WTC11 (cell line): ENCODE measurements around the gene OLFM1. TPM values are rescaled to one million over a fixed set of nuclear protein-coding genes. Genes with fewer than 3 reads are reported as not detected.

Experiments used
- ATAC-seq: fragments of 200-7000 bp; cut with Tn5 transposase; 2 replicates; pipeline ENCODE4 v1.10.0; 2021; ENCODE audit warnings: mild to moderate bottlenecking, moderate library complexity
- CTCF ChIA-PET: fragments of 300-600 bp; sonication (Branson Sonifier 250); formaldehyde crosslinking; loops from one replicate; lab custom pipeline; 2021; ENCODE audit warnings: antibody characterized with exemption; lab: Charles Lee
- POLR2A ChIA-PET: fragments of 350-600 bp; sonication (Branson Sonifier 250); formaldehyde crosslinking; loops from one replicate; lab custom pipeline; 2021; ENCODE audit warnings: antibody characterized with exemption; lab: Charles Lee
- DNase-seq: peaks from one replicate; pipeline ENCODE4 v3.0.0; 2021; ENCODE audit warnings: low spot score
- H3K27ac Mint-ChIP-seq: 2 replicates; pipeline ENCODE4 v1.8.0; 2021; ENCODE audit warnings: mixed read lengths
- H3K27me3 Mint-ChIP-seq: 2 replicates; pipeline ENCODE4 v1.8.0; 2021; ENCODE audit warnings: low read depth, mild to moderate bottlenecking, moderate library complexity, mixed read lengths
- H3K36me3 Mint-ChIP-seq: 2 replicates; pipeline ENCODE4 v1.8.0; 2021; ENCODE audit warnings: mixed read lengths
- H3K4me1 Mint-ChIP-seq: 2 replicates; pipeline ENCODE4 v1.8.0; 2022; ENCODE audit warnings: mixed read lengths
- H3K4me3 Mint-ChIP-seq: 2 replicates; pipeline ENCODE4 v1.8.0; 2021; ENCODE audit warnings: mild to moderate bottlenecking, moderate library complexity, mixed read lengths
- H3K9me3 Mint-ChIP-seq: 2 replicates; pipeline ENCODE4 v1.8.0; 2021; ENCODE audit warnings: mixed read lengths
- EMX1 ChIP-seq: fragments of 250-450 bp; sonication (Bioruptor Pico); IDR thresholded peaks from 2 replicates; pipeline ENCODE4 v1.8.0; 2021; ENCODE audit warnings: mild to moderate bottlenecking
- ETV6 ChIP-seq: sonication (generic); formaldehyde crosslinking; IDR thresholded peaks from 2 replicates; pipeline ENCODE4 v1.8.1; 2022; ENCODE audit warnings: mild to moderate bottlenecking, missing genetic modification reagents
- JAZF1 ChIP-seq: fragments of 250-450 bp; sonication (Bioruptor Pico); IDR thresholded peaks from 2 replicates; pipeline ENCODE4 v1.9.0; 2021; ENCODE audit warnings: moderate library complexity, mild to moderate bottlenecking, inconsistent platforms
- SMAD4 ChIP-seq: sonication (generic); formaldehyde crosslinking; IDR thresholded peaks from 2 replicates; pipeline ENCODE4 v1.8.0; 2022; ENCODE audit warnings: mild to moderate bottlenecking, missing genetic modification reagents
- SP1 ChIP-seq: sonication (generic); formaldehyde crosslinking; conservative IDR thresholded peaks from 2 replicates; pipeline ENCODE4 v1.8.1; 2022; ENCODE audit warnings: missing genetic modification reagents
- ZBTB21 ChIP-seq: sonication (generic); formaldehyde crosslinking; IDR thresholded peaks from 2 replicates; pipeline ENCODE4 v1.8.1; 2023; ENCODE audit warnings: mild to moderate bottlenecking, missing genetic modification reagents, borderline replicate concordance
- total RNA-seq: library from RNA; stranded (reverse); gene quantifications from 3 replicates; pipeline ENCODE4 v1.2.3, GENCODE V29; 2021
- TF ChIP-seq, protein P1 (sequence below): sonication (generic); formaldehyde crosslinking; IDR thresholded peaks from 2 replicates; pipeline ENCODE4 v1.8.1; 2022; ENCODE audit warnings: low read depth, missing genetic modification reagents, borderline replicate concordance
- TF ChIP-seq, protein P2 (sequence below): sonication (generic); formaldehyde crosslinking; IDR thresholded peaks from 2 replicates; pipeline ENCODE4 v1.8.1; 2022; ENCODE audit warnings: missing genetic modification reagents, borderline replicate concordance
- TF ChIP-seq, protein P3 (sequence below): sonication (generic); formaldehyde crosslinking; IDR thresholded peaks from 2 replicates; pipeline ENCODE4 v1.8.1; 2022; ENCODE audit warnings: mild to moderate bottlenecking, missing genetic modification reagents, moderate library complexity, borderline replicate concordance
- TF ChIP-seq, protein P4 (sequence below): fragments of 250-450 bp; sonication (Bioruptor Pico); IDR thresholded peaks from 2 replicates; pipeline ENCODE4 v1.9.0; 2021; ENCODE audit warnings: mild to moderate bottlenecking, borderline replicate concordance
- TF ChIP-seq, protein P5 (sequence below): sonication (generic); formaldehyde crosslinking; IDR thresholded peaks from 2 replicates; pipeline ENCODE4 v1.8.1; 2023; ENCODE audit warnings: mild to moderate bottlenecking, moderate library complexity, missing genetic modification reagents
- TF ChIP-seq, protein P6 (sequence below): sonication (generic); formaldehyde crosslinking; IDR thresholded peaks from 2 replicates; pipeline ENCODE4 v1.8.0; 2022; ENCODE audit warnings: mild to moderate bottlenecking, missing genetic modification reagents
- TF ChIP-seq, protein P7 (sequence below): fragments of 250-450 bp; sonication (Bioruptor Pico); IDR thresholded peaks from 2 replicates; pipeline ENCODE4 v1.9.0; 2021; ENCODE audit warnings: mild to moderate bottlenecking

Gene OLFM1
- total RNA-seq, 1 experiment from 2014 or later: 37.6 TPM

DNA sequence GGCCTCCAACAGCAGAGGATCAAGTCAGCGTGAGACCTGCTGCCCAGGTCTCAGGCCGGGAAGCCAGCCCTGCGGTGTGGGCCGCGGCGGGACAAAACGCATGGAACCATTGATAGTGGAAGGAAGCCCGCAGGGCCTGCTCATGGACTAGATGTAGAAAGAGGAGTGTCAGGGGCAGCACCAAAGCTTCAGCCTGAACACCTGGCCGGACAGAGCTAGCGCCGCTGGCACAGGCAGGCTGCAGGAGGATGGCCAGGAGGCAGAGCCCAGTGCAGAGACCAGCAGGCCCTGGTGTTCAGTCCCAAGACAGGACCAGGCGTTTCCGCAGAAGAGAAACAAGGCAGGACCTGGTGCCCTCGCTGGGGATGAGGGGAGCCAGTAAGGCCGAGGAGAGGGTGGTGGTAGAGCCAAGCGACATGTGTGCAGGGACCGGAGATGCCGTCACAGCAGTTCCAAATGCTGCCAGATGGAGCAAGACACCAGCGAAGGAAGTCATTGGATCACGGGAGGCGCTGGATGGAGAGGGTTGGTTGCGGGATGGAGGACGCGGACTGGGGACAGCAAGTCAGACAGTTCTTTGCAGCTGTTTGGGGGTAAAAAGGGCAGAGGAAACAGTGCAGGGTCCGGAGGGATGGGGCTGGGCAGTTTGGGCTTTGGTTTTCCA, 42.1 kb upstream of the OLFM1 start:
- H3K27ac Mint-ChIP-seq: peak overlapping the region; percentile 7; the same call in 1 of the 2 replicates
- POLR2A ChIA-PET: no interaction called here
- no peaks in the 10 kb centered on the region for H3K27me3 Mint-ChIP-seq
- ATAC-seq: no peak
- TF ChIP-seq, protein P1, sequence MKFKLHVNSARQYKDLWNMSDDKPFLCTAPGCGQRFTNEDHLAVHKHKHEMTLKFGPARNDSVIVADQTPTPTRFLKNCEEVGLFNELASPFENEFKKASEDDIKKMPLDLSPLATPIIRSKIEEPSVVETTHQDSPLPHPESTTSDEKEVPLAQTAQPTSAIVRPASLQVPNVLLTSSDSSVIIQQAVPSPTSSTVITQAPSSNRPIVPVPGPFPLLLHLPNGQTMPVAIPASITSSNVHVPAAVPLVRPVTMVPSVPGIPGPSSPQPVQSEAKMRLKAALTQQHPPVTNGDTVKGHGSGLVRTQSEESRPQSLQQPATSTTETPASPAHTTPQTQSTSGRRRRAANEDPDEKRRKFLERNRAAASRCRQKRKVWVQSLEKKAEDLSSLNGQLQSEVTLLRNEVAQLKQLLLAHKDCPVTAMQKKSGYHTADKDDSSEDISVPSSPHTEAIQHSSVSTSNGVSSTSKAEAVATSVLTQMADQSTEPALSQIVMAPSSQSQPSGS (CRISPR knock-in tag): no peak
- TF ChIP-seq SP1 (CRISPR knock-in tag) (no peak), ZBTB21 (CRISPR knock-in tag) (no peak), ETV6 (no peak), EMX1 (no peak), JAZF1 (no peak), SMAD4 (CRISPR knock-in tag) (no peak)
- TF ChIP-seq, protein P2, sequence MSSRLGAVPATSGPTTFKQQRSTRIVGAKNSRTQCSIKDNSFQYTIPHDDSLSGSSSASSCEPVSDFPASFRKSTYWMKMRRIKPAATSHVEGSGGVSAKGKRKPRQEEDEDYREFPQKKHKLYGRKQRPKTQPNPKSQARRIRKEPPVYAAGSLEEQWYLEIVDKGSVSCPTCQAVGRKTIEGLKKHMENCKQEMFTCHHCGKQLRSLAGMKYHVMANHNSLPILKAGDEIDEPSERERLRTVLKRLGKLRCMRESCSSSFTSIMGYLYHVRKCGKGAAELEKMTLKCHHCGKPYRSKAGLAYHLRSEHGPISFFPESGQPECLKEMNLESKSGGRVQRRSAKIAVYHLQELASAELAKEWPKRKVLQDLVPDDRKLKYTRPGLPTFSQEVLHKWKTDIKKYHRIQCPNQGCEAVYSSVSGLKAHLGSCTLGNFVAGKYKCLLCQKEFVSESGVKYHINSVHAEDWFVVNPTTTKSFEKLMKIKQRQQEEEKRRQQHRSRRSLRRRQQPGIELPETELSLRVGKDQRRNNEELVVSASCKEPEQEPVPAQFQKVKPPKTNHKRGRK: no peak
- TF ChIP-seq, protein P3, sequence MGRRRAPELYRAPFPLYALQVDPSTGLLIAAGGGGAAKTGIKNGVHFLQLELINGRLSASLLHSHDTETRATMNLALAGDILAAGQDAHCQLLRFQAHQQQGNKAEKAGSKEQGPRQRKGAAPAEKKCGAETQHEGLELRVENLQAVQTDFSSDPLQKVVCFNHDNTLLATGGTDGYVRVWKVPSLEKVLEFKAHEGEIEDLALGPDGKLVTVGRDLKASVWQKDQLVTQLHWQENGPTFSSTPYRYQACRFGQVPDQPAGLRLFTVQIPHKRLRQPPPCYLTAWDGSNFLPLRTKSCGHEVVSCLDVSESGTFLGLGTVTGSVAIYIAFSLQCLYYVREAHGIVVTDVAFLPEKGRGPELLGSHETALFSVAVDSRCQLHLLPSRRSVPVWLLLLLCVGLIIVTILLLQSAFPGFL (CRISPR knock-in tag): no peak
- TF ChIP-seq, protein P4, sequence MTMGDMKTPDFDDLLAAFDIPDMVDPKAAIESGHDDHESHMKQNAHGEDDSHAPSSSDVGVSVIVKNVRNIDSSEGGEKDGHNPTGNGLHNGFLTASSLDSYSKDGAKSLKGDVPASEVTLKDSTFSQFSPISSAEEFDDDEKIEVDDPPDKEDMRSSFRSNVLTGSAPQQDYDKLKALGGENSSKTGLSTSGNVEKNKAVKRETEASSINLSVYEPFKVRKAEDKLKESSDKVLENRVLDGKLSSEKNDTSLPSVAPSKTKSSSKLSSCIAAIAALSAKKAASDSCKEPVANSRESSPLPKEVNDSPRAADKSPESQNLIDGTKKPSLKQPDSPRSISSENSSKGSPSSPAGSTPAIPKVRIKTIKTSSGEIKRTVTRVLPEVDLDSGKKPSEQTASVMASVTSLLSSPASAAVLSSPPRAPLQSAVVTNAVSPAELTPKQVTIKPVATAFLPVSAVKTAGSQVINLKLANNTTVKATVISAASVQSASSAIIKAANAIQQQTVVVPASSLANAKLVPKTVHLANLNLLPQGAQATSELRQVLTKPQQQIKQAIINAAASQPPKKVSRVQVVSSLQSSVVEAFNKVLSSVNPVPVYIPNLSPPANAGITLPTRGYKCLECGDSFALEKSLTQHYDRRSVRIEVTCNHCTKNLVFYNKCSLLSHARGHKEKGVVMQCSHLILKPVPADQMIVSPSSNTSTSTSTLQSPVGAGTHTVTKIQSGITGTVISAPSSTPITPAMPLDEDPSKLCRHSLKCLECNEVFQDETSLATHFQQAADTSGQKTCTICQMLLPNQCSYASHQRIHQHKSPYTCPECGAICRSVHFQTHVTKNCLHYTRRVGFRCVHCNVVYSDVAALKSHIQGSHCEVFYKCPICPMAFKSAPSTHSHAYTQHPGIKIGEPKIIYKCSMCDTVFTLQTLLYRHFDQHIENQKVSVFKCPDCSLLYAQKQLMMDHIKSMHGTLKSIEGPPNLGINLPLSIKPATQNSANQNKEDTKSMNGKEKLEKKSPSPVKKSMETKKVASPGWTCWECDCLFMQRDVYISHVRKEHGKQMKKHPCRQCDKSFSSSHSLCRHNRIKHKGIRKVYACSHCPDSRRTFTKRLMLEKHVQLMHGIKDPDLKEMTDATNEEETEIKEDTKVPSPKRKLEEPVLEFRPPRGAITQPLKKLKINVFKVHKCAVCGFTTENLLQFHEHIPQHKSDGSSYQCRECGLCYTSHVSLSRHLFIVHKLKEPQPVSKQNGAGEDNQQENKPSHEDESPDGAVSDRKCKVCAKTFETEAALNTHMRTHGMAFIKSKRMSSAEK: no peak
- TF ChIP-seq, protein P5, sequence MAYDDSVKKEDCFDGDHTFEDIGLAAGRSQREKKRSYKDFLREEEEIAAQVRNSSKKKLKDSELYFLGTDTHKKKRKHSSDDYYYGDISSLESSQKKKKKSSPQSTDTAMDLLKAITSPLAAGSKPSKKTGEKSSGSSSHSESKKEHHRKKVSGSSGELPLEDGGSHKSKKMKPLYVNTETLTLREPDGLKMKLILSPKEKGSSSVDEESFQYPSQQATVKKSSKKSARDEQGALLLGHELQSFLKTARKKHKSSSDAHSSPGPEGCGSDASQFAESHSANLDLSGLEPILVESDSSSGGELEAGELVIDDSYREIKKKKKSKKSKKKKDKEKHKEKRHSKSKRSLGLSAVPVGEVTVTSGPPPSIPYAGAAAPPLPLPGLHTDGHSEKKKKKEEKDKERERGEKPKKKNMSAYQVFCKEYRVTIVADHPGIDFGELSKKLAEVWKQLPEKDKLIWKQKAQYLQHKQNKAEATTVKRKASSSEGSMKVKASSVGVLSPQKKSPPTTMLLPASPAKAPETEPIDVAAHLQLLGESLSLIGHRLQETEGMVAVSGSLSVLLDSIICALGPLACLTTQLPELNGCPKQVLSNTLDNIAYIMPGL (CRISPR knock-in tag): no peak
- TF ChIP-seq, protein P6, sequence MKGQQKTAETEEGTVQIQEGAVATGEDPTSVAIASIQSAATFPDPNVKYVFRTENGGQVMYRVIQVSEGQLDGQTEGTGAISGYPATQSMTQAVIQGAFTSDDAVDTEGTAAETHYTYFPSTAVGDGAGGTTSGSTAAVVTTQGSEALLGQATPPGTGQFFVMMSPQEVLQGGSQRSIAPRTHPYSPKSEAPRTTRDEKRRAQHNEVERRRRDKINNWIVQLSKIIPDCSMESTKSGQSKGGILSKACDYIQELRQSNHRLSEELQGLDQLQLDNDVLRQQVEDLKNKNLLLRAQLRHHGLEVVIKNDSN (CRISPR knock-in tag): no peak
- TF ChIP-seq, protein P7, sequence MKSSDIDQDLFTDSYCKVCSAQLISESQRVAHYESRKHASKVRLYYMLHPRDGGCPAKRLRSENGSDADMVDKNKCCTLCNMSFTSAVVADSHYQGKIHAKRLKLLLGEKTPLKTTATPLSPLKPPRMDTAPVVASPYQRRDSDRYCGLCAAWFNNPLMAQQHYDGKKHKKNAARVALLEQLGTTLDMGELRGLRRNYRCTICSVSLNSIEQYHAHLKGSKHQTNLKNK (CRISPR knock-in tag): no peak
- TF ChIP-seq, all 79 proteins: peak for 0
- Mint-ChIP-seq H3K36me3 (no peaks in the 10 kb centered on the region), H3K4me1 (no peaks in the 10 kb centered on the region), H3K4me3 (no peak overlapping the region), H3K9me3 (no peaks in the 10 kb centered on the region)
- CTCF ChIA-PET: no interaction called here
- no peak for DNase-seq
